Loucy (cell line): ENCODE measurements around the gene ACRV1.

ENCODE experiments used
- CTCF ChIP-seq: fragments of 200-600 bp; sonication (generic); conservative IDR thresholded peaks from 2 replicates; pipeline ENCODE4 v1.5.1; 2014; ENCODE audit warnings: mild to moderate bottlenecking, antibody characterized with exemption, low read length
- EZH2phosphoT487 ChIP-seq: fragments of 200-600 bp; IDR thresholded peaks from 2 replicates; pipeline ENCODE4 v1.6.1; 2018; ENCODE audit warnings: antibody characterized with exemption, mild to moderate bottlenecking, moderate library complexity, borderline replicate concordance

DNA sequence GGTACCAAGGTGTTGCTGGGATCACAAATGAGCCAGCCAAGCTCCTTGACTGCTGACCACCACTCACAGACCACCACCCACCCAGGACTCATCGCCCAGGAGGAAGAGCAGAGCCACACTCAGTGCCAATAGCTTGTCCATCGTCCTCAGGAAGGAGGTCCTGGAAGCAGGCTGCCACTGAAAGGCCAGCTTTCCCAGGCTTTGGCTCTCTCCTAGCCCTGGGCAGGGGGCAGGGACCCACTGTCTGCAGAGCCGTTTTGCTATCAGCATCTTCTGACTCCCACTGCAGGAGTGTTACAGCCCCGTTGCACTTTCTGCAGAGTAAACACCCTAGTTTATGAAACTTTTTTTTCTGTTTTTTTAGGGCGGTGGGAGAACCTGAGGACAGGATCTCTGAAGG is 12.2 kb upstream of the ACRV1 start:
- TF ChIP-seq CTCF (no peak), EZH2phosphoT487 (no peak)
